Kidney epithelial cell (primary cell): ENCODE results near the gene DAZAP2. TPM values are rescaled to one million over a fixed set of nuclear protein-coding genes. Genes with fewer than 3 reads are reported as not detected.

ENCODE experiments used
- DNase-seq: peaks from one replicate; pipeline ENCODE4 v3.0.0-alpha.2; 2010; ENCODE audit warnings: low read depth
- H3K27me3 ChIP-seq: 2 replicates; pipeline ENCODE4 v1.6.0; 2011; ENCODE audit warnings: low read length; ENCODE audit not compliant: control insufficient read depth, insufficient read depth
- H3K36me3 ChIP-seq: 2 replicates; pipeline ENCODE4 v1.5.1; 2011; ENCODE audit warnings: low read length; ENCODE audit not compliant: control insufficient read depth, insufficient read depth
- H3K4me3 ChIP-seq: 2 replicates; pipeline ENCODE4 v1.5.1; 2011; ENCODE audit warnings: low read depth, mild to moderate bottlenecking, control low read depth, low read length
- CTCF ChIP-seq: IDR thresholded peaks from 2 replicates; pipeline ENCODE4 v1.5.1; 2011; ENCODE audit warnings: mild to moderate bottlenecking, moderate library complexity, low read length, control low read depth, inconsistent platforms; ENCODE audit not compliant: insufficient read depth, poor library complexity, severe bottlenecking
- total RNA-seq: library from RNA; depleted of rRNA; stranded (reverse); fragments of >200 nt; gene quantifications from 2 replicates; pipeline ENCODE4 v1.2.3, GENCODE V29; 2015

DAZAP2 gene
- total RNA-seq, 1 donor from 2014 or later, result 244 TPM

GRCh38 chr12:51238037-51238509 lies 553 bp upstream of the DAZAP2 start:
- no peak for TF ChIP-seq CTCF
- no peak for DNase-seq
- H3K27me3 ChIP-seq, result no peaks in the 10 kb centered on the region
- H3K36me3 ChIP-seq, result no peaks in the 10 kb centered on the region
- H3K4me3 ChIP-seq, result peak overlapping the region; percentile 100

- Histone ChIP-seq H3K4me3 (no peak overlapping the region), H3K27me3 (no peaks in the 10 kb centered on the region), H3K36me3 (no peaks in the 10 kb centered on the region)
- TF ChIP-seq CTCF, result no peak
- DNase-seq, result no peak
Observed at GRCh38 chr12:51240971-51241370, 2.3 kb downstream of the DAZAP2 start.

GRCh38 chr12:51242120-51242519 lies 3.5 kb downstream of the DAZAP2 start:
- no peaks in the 10 kb centered on the region for H3K27me3 ChIP-seq
- H3K4me3 ChIP-seq, result no peak overlapping the region
- no peak for DNase-seq
- no peaks in the 10 kb centered on the region for H3K36me3 ChIP-seq
- no peak for TF ChIP-seq CTCF

- no peaks in the 10 kb centered on the region for H3K36me3 ChIP-seq
- no peak for DNase-seq
- no peak overlapping the region for H3K4me3 ChIP-seq
- H3K27me3 ChIP-seq, result no peaks in the 10 kb centered on the region
- no peak for TF ChIP-seq CTCF
Observed at GRCh38 chr12:51242876-51243275, 4.2 kb downstream of the DAZAP2 start.

GRCh38 chr12:51244269-51244668 lies 5.6 kb downstream of the DAZAP2 start:
- Histone ChIP-seq H3K4me3 (no peak overlapping the region), H3K36me3 (no peaks in the 10 kb centered on the region), H3K27me3 (no peaks in the 10 kb centered on the region)
- no peak for DNase-seq
- TF ChIP-seq CTCF, result no peak

- H3K36me3 ChIP-seq, result no peaks in the 10 kb centered on the region
- DNase-seq, result no peak
- H3K27me3 ChIP-seq, result no peaks in the 10 kb centered on the region
- H3K4me3 ChIP-seq, result no peak overlapping the region
- no peak for TF ChIP-seq CTCF
Observed at GRCh38 chr12:51245476-51246253, 7.0 kb downstream of the DAZAP2 start.
